Measurements from ENCODE around the gene FTH1.
"Not testable (repeated sequence)": the region's sequence is repeated elsewhere in the genome, so short reads cannot be mapped to it uniquely, and the experiment has no call there.

FTH1 gene

GRCh38 chr11:62010935-62011528 is 43.6 kb upstream of the FTH1 start:
- no peak for DNase-seq (ENCODE audit: extremely low read depth, low read depth)
- no peak for TF ChIP-seq CTCF (IDR thresholded peaks at IDR 0.05; ENCODE audit: low read depth, low read length)

GRCh38 chr11:62008193-62008592 is 40.8 kb upstream of the FTH1 start:
- DNase-seq (ENCODE audit: extremely low read depth, low read depth): no peak
- TF ChIP-seq CTCF (IDR thresholded peaks at IDR 0.05; ENCODE audit: low read depth, low read length): no peak

- DNase-seq (ENCODE audit: extremely low read depth, low read depth): peak; percentile 55
- TF ChIP-seq CTCF (IDR thresholded peaks at IDR 0.05; ENCODE audit: low read depth, low read length): no peak
These were observed 37.0 kb upstream of the FTH1 start for GRCh38 chr11:62004473-62004872.

GRCh38 chr11:62002283-62002682 is 34.8 kb upstream of the FTH1 start:
- not testable (repeated sequence) for DNase-seq (ENCODE audit: extremely low read depth, low read depth)

- DNase-seq (ENCODE audit: extremely low read depth, low read depth): no peak
- TF ChIP-seq CTCF (IDR thresholded peaks at IDR 0.05; ENCODE audit: low read depth, low read length): no peak
These were observed 34.2 kb upstream of the FTH1 start for GRCh38 chr11:62001450-62002191.

- TF ChIP-seq CTCF (IDR thresholded peaks at IDR 0.05; ENCODE audit: low read depth, low read length): no peak
- no peak for DNase-seq (ENCODE audit: extremely low read depth, low read depth)
These were observed 33.4 kb upstream of the FTH1 start for GRCh38 chr11:62000539-62001446.

GRCh38 chr11:61999141-61999975 is 31.9 kb upstream of the FTH1 start:
- TF ChIP-seq CTCF (IDR thresholded peaks at IDR 0.05; ENCODE audit: low read depth, low read length): no peak
- no peak for DNase-seq (ENCODE audit: extremely low read depth, low read depth)
